Bronchial epithelial cell (primary cell): Measurements from ENCODE around the gene ZNF143. TPM values are rescaled to one million over a fixed set of nuclear protein-coding genes. Genes with fewer than 3 reads are reported as not detected.
A peak's percentile ranks its signal among the peaks of the same experiment; 100 is the strongest.

Source experiments
- DNase-seq: peaks from one replicate; pipeline ENCODE4 v3.0.0-alpha.2; 2010; ENCODE audit warnings: low read depth
- FAIRE-seq: peaks from 2 replicates; lab custom pipeline; 2011; peaks lifted over from hg19 to GRCh38; lab: Jason Lieb, UNC
- H3K27me3 ChIP-seq: 2 replicates; pipeline ENCODE4 v1.5.1; 2011; ENCODE audit warnings: low read length; ENCODE audit not compliant: control insufficient read depth, insufficient read depth
- H3K36me3 ChIP-seq: 2 replicates; pipeline ENCODE4 v1.5.1; 2011; ENCODE audit warnings: low read length; ENCODE audit not compliant: control insufficient read depth, insufficient read depth
- H3K4me3 ChIP-seq: 2 replicates; pipeline ENCODE4 v1.5.1; 2011; ENCODE audit warnings: mild to moderate bottlenecking, low read depth, low read length, control low read depth
- total RNA-seq: library from RNA; depleted of rRNA; stranded (reverse); fragments of >200 nt; gene quantifications from 2 replicates; pipeline ENCODE4 v1.2.1, GENCODE V29; 2014
- TF ChIP-seq, protein P1 (sequence below): IDR thresholded peaks from 2 replicates; pipeline ENCODE4 v1.5.1; 2011; ENCODE audit warnings: mild to moderate bottlenecking, moderate library complexity, low read length, control low read depth, inconsistent platforms; ENCODE audit not compliant: insufficient read depth, severe bottlenecking

ZNF143 gene
- total RNA-seq, 1 donor from 2014 or later: 54.2 TPM

DNA sequence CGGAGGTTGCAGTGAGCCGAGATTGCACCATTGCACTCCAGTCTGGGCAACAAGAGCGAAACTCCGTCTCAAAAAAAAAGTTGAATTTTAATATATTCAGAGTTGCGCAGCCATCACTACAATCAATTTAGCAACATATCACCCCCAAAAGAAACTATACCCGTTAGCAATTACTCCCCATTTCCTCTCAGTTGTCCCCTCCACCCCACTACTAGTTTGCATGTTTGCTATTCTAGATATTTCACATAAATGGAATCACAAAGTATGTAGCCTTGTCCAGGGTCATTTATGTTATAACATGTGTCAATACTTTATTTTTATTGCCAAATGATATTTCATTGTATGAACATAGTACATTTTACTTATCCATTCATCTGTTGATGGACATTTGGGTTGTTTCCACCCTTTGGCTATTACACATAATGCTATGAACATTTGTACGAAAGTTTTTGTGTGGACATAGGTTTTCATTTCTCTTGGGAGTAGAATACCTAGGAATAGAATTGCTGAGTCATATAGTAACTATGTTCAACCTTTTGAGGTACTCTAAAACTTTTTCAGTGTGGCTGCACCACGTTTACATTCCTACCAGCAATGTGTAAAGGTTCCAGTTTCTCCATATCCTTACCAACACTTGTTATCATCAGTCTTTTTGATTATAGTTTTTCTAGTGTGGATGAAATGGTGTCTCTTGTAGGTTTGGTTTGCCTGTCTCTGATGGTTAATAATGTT lies 2.2 kb downstream of the ZNF143 start:
- TF ChIP-seq, protein P1, sequence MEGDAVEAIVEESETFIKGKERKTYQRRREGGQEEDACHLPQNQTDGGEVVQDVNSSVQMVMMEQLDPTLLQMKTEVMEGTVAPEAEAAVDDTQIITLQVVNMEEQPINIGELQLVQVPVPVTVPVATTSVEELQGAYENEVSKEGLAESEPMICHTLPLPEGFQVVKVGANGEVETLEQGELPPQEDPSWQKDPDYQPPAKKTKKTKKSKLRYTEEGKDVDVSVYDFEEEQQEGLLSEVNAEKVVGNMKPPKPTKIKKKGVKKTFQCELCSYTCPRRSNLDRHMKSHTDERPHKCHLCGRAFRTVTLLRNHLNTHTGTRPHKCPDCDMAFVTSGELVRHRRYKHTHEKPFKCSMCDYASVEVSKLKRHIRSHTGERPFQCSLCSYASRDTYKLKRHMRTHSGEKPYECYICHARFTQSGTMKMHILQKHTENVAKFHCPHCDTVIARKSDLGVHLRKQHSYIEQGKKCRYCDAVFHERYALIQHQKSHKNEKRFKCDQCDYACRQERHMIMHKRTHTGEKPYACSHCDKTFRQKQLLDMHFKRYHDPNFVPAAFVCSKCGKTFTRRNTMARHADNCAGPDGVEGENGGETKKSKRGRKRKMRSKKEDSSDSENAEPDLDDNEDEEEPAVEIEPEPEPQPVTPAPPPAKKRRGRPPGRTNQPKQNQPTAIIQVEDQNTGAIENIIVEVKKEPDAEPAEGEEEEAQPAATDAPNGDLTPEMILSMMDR: no peak
- H3K36me3 ChIP-seq: no peaks in the 10 kb centered on the region
- no peak overlapping the region for H3K4me3 ChIP-seq
- DNase-seq (peak; percentile 65), FAIRE-seq (no peak)
- no peaks in the 10 kb centered on the region for H3K27me3 ChIP-seq

DNA sequence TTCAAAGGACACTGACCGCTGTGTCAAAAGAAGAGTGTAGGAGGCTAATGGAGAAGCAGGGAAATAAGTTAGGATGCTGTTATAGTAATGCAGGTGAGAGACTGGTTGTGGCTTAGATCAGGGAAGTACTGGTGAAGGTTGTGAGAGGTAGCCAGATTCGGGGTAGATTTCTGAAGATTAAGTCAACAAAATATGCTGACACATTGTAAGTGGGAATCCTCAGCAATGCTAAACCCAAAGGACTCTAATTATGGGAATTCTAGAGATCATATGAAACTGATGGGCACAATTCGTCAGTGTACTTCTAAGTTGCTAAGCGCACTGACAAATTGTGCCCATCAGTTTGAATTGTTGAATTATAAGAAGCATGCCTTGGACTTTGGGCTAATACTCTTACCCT lies 10.0 kb downstream of the ZNF143 start:
- Histone ChIP-seq H3K27me3 (no peaks in the 10 kb centered on the region), H3K36me3 (peaks cover 8% of the 10 kb centered on the region), H3K4me3 (no peak overlapping the region)
- TF ChIP-seq, protein P1: no peak
- DNase-seq (no peak), FAIRE-seq (no peak)

DNA sequence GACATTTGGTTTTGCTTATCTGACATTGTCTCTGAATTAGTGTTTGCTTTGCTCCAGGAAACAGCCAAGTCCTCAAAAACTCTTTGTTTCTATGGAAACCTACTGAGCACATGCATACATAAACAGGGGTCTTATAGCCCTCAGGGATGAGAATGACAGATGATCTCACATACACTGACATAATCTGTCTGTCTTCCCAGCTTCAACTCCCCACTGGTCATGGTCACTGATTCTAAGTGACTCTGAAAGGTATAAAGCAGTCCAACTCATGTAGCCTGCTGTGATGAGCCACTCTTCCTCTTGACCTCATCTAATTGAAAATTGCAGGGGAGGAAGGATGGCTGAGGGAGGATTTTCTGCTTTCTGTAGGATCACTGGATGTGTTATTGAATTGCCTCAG lies 12.6 kb downstream of the ZNF143 start:
- Histone ChIP-seq H3K36me3 (peaks cover 8% of the 10 kb centered on the region), H3K27me3 (no peaks in the 10 kb centered on the region)

DNA sequence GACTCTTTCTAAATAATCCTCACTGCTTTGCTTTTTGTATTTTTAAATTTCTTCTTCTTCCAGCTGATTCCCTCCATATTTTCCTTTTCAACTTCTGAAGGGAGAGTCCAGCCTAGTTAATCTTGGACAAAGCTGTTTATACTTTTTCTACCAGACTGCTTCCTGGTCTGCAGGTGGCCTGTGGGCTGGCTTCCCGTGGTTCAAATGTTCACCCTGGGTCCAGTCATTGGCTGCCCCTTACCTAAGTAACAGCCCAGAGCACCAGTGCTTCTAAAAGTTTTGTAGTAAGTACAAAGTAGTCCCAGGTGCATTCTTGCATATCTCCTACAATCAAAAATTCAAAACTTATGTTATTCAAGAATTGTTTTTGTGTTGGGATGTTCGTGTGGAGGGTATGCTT lies 19.1 kb downstream of the ZNF143 start:
- TF ChIP-seq, protein P1: no peak
- DNase-seq (no peak), FAIRE-seq (no peak)
- no peak overlapping the region for H3K4me3 ChIP-seq
- H3K36me3 ChIP-seq: no peaks in the 10 kb centered on the region
- no peaks in the 10 kb centered on the region for H3K27me3 ChIP-seq

More for the DNA sequence above, 12.6 kb downstream of the ZNF143 start:
- FAIRE-seq (no peak), DNase-seq (no peak)
- H3K4me3 ChIP-seq: no peak overlapping the region
- TF ChIP-seq, protein P1: no peak

DNA sequence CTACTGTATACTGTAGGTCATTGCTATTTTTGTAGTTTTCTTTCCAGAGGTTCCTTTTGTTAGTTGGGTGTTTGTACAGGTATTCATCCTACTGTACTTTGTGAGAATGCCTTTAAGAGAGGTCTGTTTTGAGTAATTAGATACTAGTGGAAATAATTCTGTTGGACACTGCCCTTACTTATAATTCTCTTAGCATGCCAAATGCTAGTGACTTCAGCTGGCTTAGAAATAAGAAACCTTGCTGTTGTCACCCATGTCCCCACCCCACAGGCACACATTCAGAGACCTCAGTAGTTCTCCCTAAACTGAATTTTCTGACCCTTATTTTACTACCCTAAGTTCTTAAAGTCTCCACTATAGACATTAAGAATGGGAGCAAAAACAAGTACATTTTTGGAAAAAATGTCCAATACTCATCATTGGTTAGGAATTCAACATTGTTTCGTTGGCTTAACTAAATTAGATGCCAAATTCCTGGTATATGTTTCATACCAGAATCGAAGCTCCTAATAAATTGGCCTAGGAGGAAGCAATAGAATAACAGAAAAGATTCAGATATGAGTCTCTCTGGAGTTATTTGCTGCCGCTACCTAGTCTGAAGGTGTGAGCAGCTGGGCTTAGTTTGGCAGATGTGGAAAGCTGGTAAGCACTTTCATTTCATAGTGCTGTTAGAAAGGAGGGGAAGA lies 28.4 kb downstream of the ZNF143 start:
- Histone ChIP-seq H3K36me3 (peaks cover 8% of the 10 kb centered on the region), H3K27me3 (no peaks in the 10 kb centered on the region), H3K4me3 (no peak overlapping the region)
- no peak for FAIRE-seq
- no peak for DNase-seq
- TF ChIP-seq, protein P1: no peak

DNA sequence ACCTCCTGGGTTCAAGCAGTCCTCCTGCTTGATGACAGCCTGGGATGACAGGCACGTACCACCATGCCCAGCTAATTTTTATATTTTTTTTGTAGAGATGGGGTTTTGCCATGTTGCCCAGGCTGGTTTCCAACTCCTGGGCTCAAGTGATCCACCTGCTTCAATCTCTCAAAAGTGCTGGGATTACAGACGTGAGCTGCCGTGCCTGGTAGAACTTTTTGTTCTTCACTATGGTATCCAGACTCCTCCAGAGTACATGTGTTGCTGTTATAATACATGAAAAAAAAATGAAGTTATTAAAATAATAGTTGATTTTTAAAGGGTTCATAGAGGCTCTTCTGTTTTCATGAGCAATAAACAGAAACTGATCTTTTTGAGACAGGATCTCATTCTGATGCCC lies 29.6 kb downstream of the ZNF143 start:
- Histone ChIP-seq H3K36me3 (peaks cover 8% of the 10 kb centered on the region), H3K27me3 (no peaks in the 10 kb centered on the region), H3K4me3 (no peak overlapping the region)
- TF ChIP-seq, protein P1: no peak
- no peak for FAIRE-seq
- no peak for DNase-seq
